Caki2 (cell line): ENCODE measurements around the gene NUMA1. TPM values are rescaled to one million over a fixed set of nuclear protein-coding genes. Genes with fewer than 3 reads are reported as not detected.

ENCODE experiments used
- total RNA-seq: library from RNA; depleted of rRNA; stranded (reverse); fragments of >200 nt; shearing (Covaris generic); gene quantifications from 2 replicates; pipeline ENCODE4 v1.2.3, GENCODE V29; 2014; ENCODE audit warnings: low replicate concordance; rRNA removed

Gene NUMA1
- total RNA-seq, 1 experiment from 2014 or later = 81.0 TPM

Other genes with a start within 250 kb of the NUMA1 start
- not detected in 2 replicates for gene DEFB108B, start 247.3 kb downstream of the NUMA1 start, total RNA-seq
- not detected in 2 replicates for gene DEFB131B, start 202.1 kb downstream of the NUMA1 start, total RNA-seq
- gene XNDC1N, start 151.9 kb downstream of the NUMA1 start, total RNA-seq = 4.1 and 6.6 TPM in 2 replicates
- 74.1 and 79.4 TPM in 2 replicates for gene RNF121, start 151.5 kb downstream of the NUMA1 start, total RNA-seq
- gene IL18BP, start 81.6 kb downstream of the NUMA1 start, total RNA-seq = 1.0 and 4.3 TPM in 2 replicates
- gene LRRC51, start 308 bp upstream of the NUMA1 start, total RNA-seq = 9.4 and 14.9 TPM in 2 replicates
- 90.8 and 117 TPM in 2 replicates for gene LAMTOR1, start 22.8 kb upstream of the NUMA1 start, total RNA-seq
- gene TOMT, start 25.4 kb upstream of the NUMA1 start, total RNA-seq = not detected in 2 replicates
- gene ANAPC15, start 32.2 kb upstream of the NUMA1 start, total RNA-seq = 29.1 and 35.5 TPM in 2 replicates
- not detected in 2 replicates for gene FOLR3, start 55.2 kb upstream of the NUMA1 start, total RNA-seq
- gene FOLR1, start 111.6 kb upstream of the NUMA1 start, total RNA-seq = 7.3 and 8.4 TPM in 2 replicates
- not detected in 2 replicates for gene FOLR2, start 136.3 kb upstream of the NUMA1 start, total RNA-seq
- gene INPPL1, start 144.2 kb upstream of the NUMA1 start, total RNA-seq = 29.1 and 30.8 TPM in 2 replicates
- not detected in 2 replicates for gene PHOX2A, start 163.6 kb upstream of the NUMA1 start, total RNA-seq